Adipocyte (in vitro differentiated cells): ENCODE data around the gene PHYHD1.
A peak's percentile ranks its signal among the peaks of the same experiment; 100 is the strongest.
"Not testable (repeated sequence)": the region's sequence is repeated elsewhere in the genome, so short reads cannot be mapped to it uniquely, and the experiment has no call there.

Experiments
- DNase-seq: peaks from one replicate; pipeline ENCODE4 v3.0.0-alpha.2; 2015; ENCODE audit warnings: low read depth
- H3K27me3 ChIP-seq: replicated peaks from 2 replicates; pipeline ENCODE4 v1.7.0; 2013; ENCODE audit warnings: mild to moderate bottlenecking, low read length, moderate library complexity; ENCODE audit not compliant: control insufficient read depth, insufficient read depth
- H3K36me3 ChIP-seq: 2 replicates; pipeline ENCODE4 v1.7.0; 2013; ENCODE audit warnings: low read length, mild to moderate bottlenecking, moderate library complexity; ENCODE audit not compliant: control insufficient read depth, insufficient read depth, severe bottlenecking
- H3K4me1 ChIP-seq: 2 replicates; pipeline ENCODE4 v1.7.0; 2013; ENCODE audit warnings: mild to moderate bottlenecking, low read length, moderate library complexity; ENCODE audit not compliant: control insufficient read depth, insufficient read depth
- H3K4me3 ChIP-seq: 2 replicates; pipeline ENCODE4 v1.7.0; 2013; ENCODE audit warnings: mild to moderate bottlenecking, low read length, moderate library complexity
- H3K9ac ChIP-seq: 2 replicates; pipeline ENCODE4 v1.7.0; 2013; ENCODE audit warnings: mild to moderate bottlenecking, low read length, moderate library complexity
- H3K9me3 ChIP-seq: 2 replicates; pipeline ENCODE4 v1.7.0; 2013; ENCODE audit warnings: mild to moderate bottlenecking, low read length, moderate library complexity; ENCODE audit not compliant: control insufficient read depth

Gene PHYHD1

DNA sequence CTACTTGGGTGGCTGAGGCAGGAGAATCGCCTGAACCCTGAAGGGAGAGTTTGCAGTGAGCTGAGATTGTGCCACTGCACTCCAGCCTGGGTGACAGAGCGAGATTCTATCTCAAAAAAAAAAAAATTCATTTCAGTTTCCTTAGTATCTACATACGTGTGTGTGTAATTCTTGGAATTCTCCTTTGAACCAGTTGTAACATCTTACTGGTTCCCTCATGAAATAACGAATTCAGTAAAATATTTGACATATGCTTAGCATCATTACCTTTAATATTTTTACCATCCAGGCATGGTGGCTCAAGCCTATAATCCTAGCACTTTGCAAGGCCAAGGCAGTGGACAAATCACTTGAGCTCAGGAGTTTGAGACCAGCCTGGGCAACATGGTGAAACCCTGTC lies 8.8 kb downstream of the PHYHD1 start:
- H3K9me3 ChIP-seq: no peaks in the 10 kb centered on the region
- H3K36me3 ChIP-seq: no peaks in the 10 kb centered on the region
- H3K4me1 ChIP-seq: no peaks in the 10 kb centered on the region
- no peak for DNase-seq
- H3K27me3 ChIP-seq: no peaks in the 10 kb centered on the region
- no peak overlapping the region for H3K4me3 ChIP-seq
- H3K9ac ChIP-seq: no peak overlapping the region

GRCh38 chr9:128933731-128934130 lies 12.9 kb downstream of the PHYHD1 start:
- no peak for DNase-seq
- no peaks in the 10 kb centered on the region for H3K27me3 ChIP-seq
- H3K9me3 ChIP-seq: no peaks in the 10 kb centered on the region
- no peaks in the 10 kb centered on the region for H3K36me3 ChIP-seq
- H3K9ac ChIP-seq: no peak overlapping the region
- no peaks in the 10 kb centered on the region for H3K4me1 ChIP-seq
- H3K4me3 ChIP-seq: no peak overlapping the region

DNA sequence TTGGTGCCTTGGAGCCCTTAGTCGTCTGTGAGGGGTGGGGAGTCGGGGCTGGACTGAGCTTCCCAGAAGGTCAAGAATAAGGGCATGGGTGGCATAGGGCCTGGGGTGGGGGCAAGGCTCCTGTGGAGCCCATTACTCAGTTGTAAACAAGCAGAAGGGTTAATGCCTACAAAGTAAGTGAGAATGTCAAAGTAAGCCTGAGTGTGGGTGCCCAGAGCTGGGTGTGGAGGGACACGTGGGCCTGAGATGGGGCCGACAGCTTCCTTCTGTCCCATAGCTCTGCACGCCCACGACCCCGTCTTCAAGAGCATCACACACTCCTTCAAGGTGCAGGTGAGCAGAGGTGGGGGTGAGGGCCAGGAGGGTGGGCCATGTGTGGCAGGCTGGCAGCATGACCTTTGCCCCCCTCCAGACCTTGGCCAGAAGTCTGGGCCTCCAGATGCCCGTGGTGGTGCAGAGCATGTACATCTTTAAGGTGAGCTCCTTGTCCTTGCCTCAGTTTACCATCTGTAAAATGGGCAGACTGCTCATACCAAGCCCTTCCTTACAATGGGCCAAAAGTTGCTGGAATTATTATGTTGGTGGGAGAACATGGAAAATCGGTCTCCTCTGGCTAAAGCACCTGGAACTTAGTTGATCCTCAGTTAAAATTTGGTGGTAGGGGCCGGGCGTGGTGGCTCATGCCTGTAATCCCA lies 15.5 kb downstream of the PHYHD1 start:
- no peaks in the 10 kb centered on the region for H3K9me3 ChIP-seq
- H3K4me1 ChIP-seq: no peaks in the 10 kb centered on the region
- no peak for DNase-seq
- H3K4me3 ChIP-seq: no peak overlapping the region
- H3K27me3 ChIP-seq: no peaks in the 10 kb centered on the region
- H3K36me3 ChIP-seq: no peaks in the 10 kb centered on the region
- H3K9ac ChIP-seq: no peak overlapping the region

GRCh38 chr9:128937310-128938165 lies 16.8 kb downstream of the PHYHD1 start:
- H3K36me3 ChIP-seq: no peaks in the 10 kb centered on the region
- no peaks in the 10 kb centered on the region for H3K27me3 ChIP-seq
- DNase-seq: no peak
- H3K9ac ChIP-seq: no peak overlapping the region
- H3K9me3 ChIP-seq: no peaks in the 10 kb centered on the region
- H3K4me3 ChIP-seq: no peak overlapping the region
- H3K4me1 ChIP-seq: peaks cover 2% of the 10 kb centered on the region

GRCh38 chr9:128940271-128940921 lies 19.6 kb downstream of the PHYHD1 start:
- H3K9ac ChIP-seq: no peak overlapping the region
- no peak for DNase-seq
- peaks cover 22% of the 10 kb centered on the region for H3K4me1 ChIP-seq
- H3K4me3 ChIP-seq: no peak overlapping the region
- H3K9me3 ChIP-seq: no peaks in the 10 kb centered on the region
- no peaks in the 10 kb centered on the region for H3K36me3 ChIP-seq
- no peaks in the 10 kb centered on the region for H3K27me3 ChIP-seq

GRCh38 chr9:128940946-128941755 lies 20.4 kb downstream of the PHYHD1 start:
- peaks cover 7% of the 10 kb centered on the region for H3K36me3 ChIP-seq
- no peak overlapping the region for H3K4me3 ChIP-seq
- H3K9ac ChIP-seq: no peak overlapping the region
- no peaks in the 10 kb centered on the region for H3K27me3 ChIP-seq
- H3K4me1 ChIP-seq: peaks cover 24% of the 10 kb centered on the region
- no peak for DNase-seq
- H3K9me3 ChIP-seq: no peaks in the 10 kb centered on the region

GRCh38 chr9:128943832-128944620 lies 23.2 kb downstream of the PHYHD1 start:
- Histone ChIP-seq H3K27me3 (no peaks in the 10 kb centered on the region), H3K4me1 (peaks cover 37% of the 10 kb centered on the region), H3K36me3 (peaks cover 8% of the 10 kb centered on the region), H3K4me3 (no peak overlapping the region), H3K9ac (peak overlapping the region; percentile 7), H3K9me3 (no peaks in the 10 kb centered on the region)
- no peak for DNase-seq

DNA sequence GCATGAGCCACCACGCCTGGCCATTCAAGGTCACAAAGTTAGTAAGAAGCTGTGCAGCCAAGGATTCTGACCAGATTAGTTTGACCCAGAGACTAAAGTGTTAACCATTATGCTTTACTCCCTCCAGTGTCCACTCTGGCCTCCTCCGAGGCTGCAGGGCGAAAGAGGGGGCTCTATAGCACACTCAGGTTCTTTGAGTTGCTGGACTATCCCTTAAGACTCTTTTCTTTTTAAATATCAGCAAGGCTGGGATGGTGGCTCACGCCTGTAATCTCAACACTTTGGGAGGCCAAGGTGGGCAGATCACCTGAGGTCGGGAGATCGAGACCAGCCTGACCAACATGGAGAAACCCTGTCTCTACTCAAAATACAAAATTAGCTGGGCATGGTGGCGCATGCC lies 24.2 kb downstream of the PHYHD1 start:
- H3K4me1 ChIP-seq: peaks cover 37% of the 10 kb centered on the region
- not testable (repeated sequence) for H3K27me3 ChIP-seq, H3K9me3 ChIP-seq, DNase-seq, H3K9ac ChIP-seq, H3K36me3 ChIP-seq, H3K4me3 ChIP-seq

DNA sequence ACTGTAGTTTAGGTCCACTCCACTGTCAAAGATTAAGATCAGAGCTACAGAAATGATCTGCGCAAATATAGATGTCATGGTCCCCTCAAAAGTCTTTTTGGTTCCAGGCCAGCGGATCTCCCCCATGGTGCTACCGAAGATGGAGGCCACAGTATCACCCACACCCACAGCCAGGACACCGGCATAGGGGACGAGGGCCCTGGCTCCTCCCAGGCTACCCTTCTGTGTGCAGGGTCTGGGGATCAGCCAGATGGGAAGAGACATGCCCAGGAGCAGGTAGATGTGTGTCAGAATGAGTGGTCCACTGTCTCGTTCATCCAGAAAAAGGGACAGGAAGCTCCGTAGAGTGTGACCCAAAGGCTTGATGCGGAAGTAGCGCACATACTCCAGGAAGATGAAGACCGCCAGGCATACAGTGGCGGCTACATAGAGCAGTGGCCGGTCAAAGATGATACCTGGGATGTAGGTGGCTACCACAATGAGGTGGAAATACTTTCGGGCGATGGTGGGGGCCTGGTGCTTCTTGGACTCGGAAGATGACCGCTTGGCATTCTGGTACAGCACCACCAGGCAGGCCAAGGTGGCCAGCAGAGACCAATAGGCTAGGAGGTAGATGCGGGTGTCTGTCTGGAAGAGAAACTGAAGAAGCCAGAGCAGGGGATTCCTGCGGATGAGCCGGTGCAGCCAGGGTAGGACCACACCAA lies 25.2 kb downstream of the PHYHD1 start:
- peak overlapping the region; percentile 90 for H3K4me3 ChIP-seq
- no peaks in the 10 kb centered on the region for H3K27me3 ChIP-seq
- no peak for DNase-seq
- peaks cover 37% of the 10 kb centered on the region for H3K4me1 ChIP-seq
- H3K9me3 ChIP-seq: no peaks in the 10 kb centered on the region
- peaks cover 12% of the 10 kb centered on the region for H3K36me3 ChIP-seq
- no peak overlapping the region for H3K9ac ChIP-seq
